Measurements from ENCODE around the gene PCDHGB1.
"Not testable (repeated sequence)": the region's sequence is repeated elsewhere in the genome, so short reads cannot be mapped to it uniquely, and the experiment has no call there.

Gene PCDHGB1

GRCh38 chr5:141330299-141331080 is 19.4 kb upstream of the PCDHGB1 start, which contains the start of gene PCDHGA1:
Gene PCDHGA1, plus strand, starts transcription at chr5:141330514.
- peak; percentile 34 for DNase-seq (ENCODE audit: low read depth)
- no peak within 1 kb of the TSS for H3K4me3 ChIP-seq (ENCODE audit: low read depth, low read length)
- TF ChIP-seq CTCF (IDR thresholded peaks at IDR 0.05; ENCODE audit: low read depth, low read length) (peak; percentile 23), MAX (IDR thresholded peaks at IDR 0.05; ENCODE audit: low read depth, low read length) (no peak)

GRCh38 chr5:141332571-141332970 is 17.3 kb upstream of the PCDHGB1 start:
- not testable (repeated sequence) for DNase-seq (ENCODE audit: low read depth); H3K4me3 ChIP-seq (ENCODE audit: low read depth, low read length)

GRCh38 chr5:141338538-141339306 is 11.2 kb upstream of the PCDHGB1 start, which contains the start of gene PCDHGA2:
Gene PCDHGA2, plus strand, starts transcription at chr5:141338760.
- no peak within 1 kb of the TSS for H3K4me3 ChIP-seq (ENCODE audit: low read depth, low read length)
- TF ChIP-seq POLR2A (IDR thresholded peaks at IDR 0.05; ENCODE audit: extremely low read depth, insufficient read length) = no peak
- TF ChIP-seq CTCF (IDR thresholded peaks at IDR 0.05; ENCODE audit: low read depth, low read length) = peak; percentile 6
- no peak for DNase-seq (ENCODE audit: low read depth)

GRCh38 chr5:141340781-141341354 is 9.0 kb upstream of the PCDHGB1 start:
- H3K4me3 ChIP-seq (ENCODE audit: low read depth, low read length); DNase-seq (ENCODE audit: low read depth): not testable (repeated sequence)

GRCh38 chr5:141342773-141343172 is 7.1 kb upstream of the PCDHGB1 start:
- H3K4me3 ChIP-seq (ENCODE audit: low read depth, low read length) = no peak overlapping the region
- DNase-seq (ENCODE audit: low read depth) = no peak
- TF ChIP-seq MYC (IDR thresholded peaks at IDR 0.05; ENCODE audit: low read depth, low read length) = no peak

- H3K4me3 ChIP-seq (ENCODE audit: low read depth, low read length) = no peak within 1 kb of the TSS
- DNase-seq (ENCODE audit: low read depth) = peak; percentile 50
- TF ChIP-seq MYC (IDR thresholded peaks at IDR 0.05; ENCODE audit: low read depth, low read length) (no peak), MAX (IDR thresholded peaks at IDR 0.05; ENCODE audit: low read depth, low read length) (no peak), CTCF (IDR thresholded peaks at IDR 0.05; ENCODE audit: low read depth, low read length) (peak; percentile 47)
Observed at GRCh38 chr5:141343242-141343952, 6.5 kb upstream of the PCDHGB1 start, which contains the start of gene PCDHGA3. Gene PCDHGA3, plus strand, starts transcription at chr5:141343829. Its CDS starts 205 bp downstream, at chr5:141344034.

GRCh38 chr5:141343953-141344463 is 5.9 kb upstream of the PCDHGB1 start:
- TF ChIP-seq MAX (IDR thresholded peaks at IDR 0.05; ENCODE audit: low read depth, low read length) (no peak), CTCF (IDR thresholded peaks at IDR 0.05; ENCODE audit: low read depth, low read length) (no peak), MYC (IDR thresholded peaks at IDR 0.05; ENCODE audit: low read depth, low read length) (no peak), POLR2A (IDR thresholded peaks at IDR 0.05; ENCODE audit: extremely low read depth, insufficient read length) (no peak)
- no peak for DNase-seq (ENCODE audit: low read depth)
- H3K4me3 ChIP-seq (ENCODE audit: low read depth, low read length) = no peak overlapping the region
